ENCODE results near the gene TRMT1. TPM values are rescaled to one million over a fixed set of nuclear protein-coding genes. Genes with fewer than 3 reads are reported as not detected.
A peak's percentile ranks its signal among the peaks of the same experiment; 100 is the strongest.

Gene TRMT1
- total and polyA plus RNA-seq, 2 donors (not counting 1 experiment from before 2014, with no cell fraction given), result 91.8 to 281 TPM

- TF ChIP-seq EZH2 (IDR thresholded peaks at IDR 0.05; ENCODE audit: borderline replicate concordance, insufficient read depth, low read depth, low read length, poor library complexity, severe bottlenecking) (no peak), CTCF (IDR thresholded peaks at IDR 0.05) (no peak)
- ATAC-seq (ENCODE audit: low read depth) (no peak), DNase-seq (peak; percentile 13)
- Histone ChIP-seq H3K27me3 (replicated peaks in 1 of 4; ENCODE audit: control extremely low read depth in 1 of 4, control insufficient read depth in 3 of 4, insufficient read depth in 4 of 4, low read length in 3 of 4) (no peaks in the 10 kb centered on the region), H3K4me1 (ENCODE audit: control insufficient read depth in 2 of 2, insufficient read depth in 2 of 2, low read length in 2 of 2) (peaks cover 11 to 30% of the 10 kb centered on the region in 2 donors), H3K9me3 (ENCODE audit: control extremely low read depth in 1 of 3, control insufficient read depth in 2 of 3, insufficient read depth in 1 of 3, low read length in 2 of 3) (no peaks in the 10 kb centered on the region), H3K27ac (ENCODE audit: low read length in 2 of 2) (no peak overlapping the region), H3K36me3 (replicated peaks in 1 of 2; ENCODE audit: control extremely low read depth in 1 of 2, control insufficient read depth in 1 of 2, extremely low read depth in 1 of 2, insufficient read depth in 2 of 2, low read length in 1 of 2) (no peaks in the 10 kb centered on the region), H3K9ac (ENCODE audit: low read length) (no peak overlapping the region), H2AFZ (ENCODE audit: insufficient read depth, low read depth, low read length, poor library complexity, severe bottlenecking) (no peak overlapping the region), H3K79me2 (ENCODE audit: control insufficient read depth, insufficient read depth, low read length) (peaks cover 20% of the 10 kb centered on the region), H3K4me3 (ENCODE audit: control extremely low read depth in 1 of 5, extremely low read depth in 1 of 5, insufficient read depth in 1 of 5, low read depth in 2 of 5, low read length in 4 of 5) (no peak overlapping the region), H3K4me2 (replicated peaks; ENCODE audit: low read depth, low read length, poor library complexity, severe bottlenecking) (no peak overlapping the region), H4K20me1 (ENCODE audit: control insufficient read depth, insufficient read depth, low read length, poor library complexity, severe bottlenecking) (peaks cover 7% of the 10 kb centered on the region)
- H3K27ac Mint-ChIP-seq, result no peak overlapping the region
- H3K4me1 Mint-ChIP-seq, result peaks cover 22% of the 10 kb centered on the region
- no peak overlapping the region for H3K4me3 Mint-ChIP-seq
- no peaks in the 10 kb centered on the region for H3K9me3 Mint-ChIP-seq (ENCODE audit: insufficient read depth)
- 94% methylated on average over 10 of the region's 14 CpGs for WGBS (ENCODE audit: insufficient coverage)
- POLR2A ChIA-PET, result interaction anchor here (0.7 to 2.9 kb wide), 3 partner anchors 115 to 1322 kb away, joined by 3 to 13 read pairs (median 10); no protein-coding TSS in a partner anchor
- intact Hi-C loops (cut with micrococcal nuclease), result loop anchor here (1.0 to 5.0 kb wide), 4 partner anchors 31 to 114 kb away; no protein-coding TSS in a partner anchor
- CTCF ChIA-PET, result interaction anchor here (0.7 to 8.2 kb wide), 12 partner anchors 13 to 201 kb away, joined by 3 to 285 read pairs (median 5); partner anchors contain the start of gene GCDH
- H3K27me3 Mint-ChIP-seq, result no peaks in the 10 kb centered on the region
These were observed 23.8 kb downstream of the TRMT1 start for GRCh38 chr19:13092606-13093235.

- no peak for ATAC-seq (ENCODE audit: low read depth)
- no peaks in the 10 kb centered on the region for H3K9me3 Mint-ChIP-seq (ENCODE audit: insufficient read depth)
- H3K9ac ChIP-seq (ENCODE audit: low read length), result no peak overlapping the region
These were observed 24.4 kb downstream of the TRMT1 start for GRCh38 chr19:13092158-13092543.

More at GRCh38 chr19:13092158-13092543, 24.4 kb downstream of the TRMT1 start:
- Histone ChIP-seq H3K36me3 (replicated peaks in 1 of 2; ENCODE audit: control extremely low read depth in 1 of 2, control insufficient read depth in 1 of 2, extremely low read depth in 1 of 2, insufficient read depth in 2 of 2, low read length in 1 of 2) (no peaks in the 10 kb centered on the region), H3K27ac (ENCODE audit: low read length in 2 of 2) (no peak overlapping the region), H3K27me3 (replicated peaks in 1 of 4; ENCODE audit: control extremely low read depth in 1 of 4, control insufficient read depth in 3 of 4, insufficient read depth in 4 of 4, low read length in 3 of 4) (no peaks in the 10 kb centered on the region), H3K4me1 (ENCODE audit: control insufficient read depth in 2 of 2, insufficient read depth in 2 of 2, low read length in 2 of 2) (peaks cover 11 to 30% of the 10 kb centered on the region in 2 donors), H3K4me2 (replicated peaks; ENCODE audit: low read depth, low read length, poor library complexity, severe bottlenecking) (no peak overlapping the region), H3K4me3 (ENCODE audit: control extremely low read depth in 1 of 5, extremely low read depth in 1 of 5, insufficient read depth in 1 of 5, low read depth in 2 of 5, low read length in 4 of 5) (no peak overlapping the region), H3K9me3 (ENCODE audit: control extremely low read depth in 1 of 3, control insufficient read depth in 2 of 3, insufficient read depth in 1 of 3, low read length in 2 of 3) (no peaks in the 10 kb centered on the region), H3K79me2 (ENCODE audit: control insufficient read depth, insufficient read depth, low read length) (peaks cover 14% of the 10 kb centered on the region), H2AFZ (ENCODE audit: insufficient read depth, low read depth, low read length, poor library complexity, severe bottlenecking) (no peak overlapping the region), H4K20me1 (ENCODE audit: control insufficient read depth, insufficient read depth, low read length, poor library complexity, severe bottlenecking) (peaks cover 7% of the 10 kb centered on the region)
- no peak for TF ChIP-seq EZH2 (IDR thresholded peaks at IDR 0.05; ENCODE audit: borderline replicate concordance, insufficient read depth, low read depth, low read length, poor library complexity, severe bottlenecking)
- TF ChIP-seq CTCF (IDR thresholded peaks at IDR 0.05), result no peak
- 93% methylated on average over 2 of the region's 2 CpGs for WGBS (ENCODE audit: insufficient coverage)
- POLR2A ChIA-PET, result no interaction called here
- intact Hi-C loops (cut with micrococcal nuclease), result loop anchor here (5.0 kb wide), 1 partner anchor 60 kb away; no protein-coding TSS in a partner anchor
- H3K4me3 Mint-ChIP-seq, result no peak overlapping the region
- DNase-seq, result no peak
- H3K4me1 Mint-ChIP-seq, result peaks cover 21% of the 10 kb centered on the region
- CTCF ChIA-PET, result interaction anchor here (0.5 to 8.2 kb wide), 5 partner anchors 30 to 1004 kb away, joined by 3 to 285 read pairs (median 5); no protein-coding TSS in a partner anchor
- H3K27ac Mint-ChIP-seq, result no peak overlapping the region
- H3K27me3 Mint-ChIP-seq, result no peaks in the 10 kb centered on the region

Measured in B cell (primary cell).